Iris pigment epithelial cell (primary cell): ENCODE data around the gene HEXB.
"Not testable (repeated sequence)": the region's sequence is repeated elsewhere in the genome, so short reads cannot be mapped to it uniquely, and the experiment has no call there.

Source experiments
- DNase-seq: peaks from one replicate; pipeline ENCODE4 v3.0.0-alpha.2; 2011; ENCODE audit warnings: low read depth

The HEXB gene

DNA sequence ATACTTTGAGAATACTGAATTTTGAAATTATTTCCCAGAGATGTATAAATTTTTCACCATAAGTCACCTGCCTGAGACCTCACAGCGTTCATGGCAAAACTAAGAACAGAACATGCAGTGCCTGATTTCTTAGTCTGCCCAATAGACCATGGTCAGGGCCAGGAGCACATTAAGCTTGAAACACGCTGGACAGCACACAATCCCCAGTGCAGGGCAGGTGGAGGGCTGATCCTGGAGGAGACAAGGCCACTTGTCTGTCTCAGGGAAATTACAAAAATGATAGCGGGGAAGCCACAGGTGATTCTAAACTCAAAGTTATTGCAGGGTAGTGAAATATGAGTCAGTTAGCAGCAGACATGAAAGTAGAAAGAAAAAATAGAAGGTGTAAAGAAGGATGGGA, 25.9 kb upstream of the HEXB start:
- DNase-seq, result no peak

DNA sequence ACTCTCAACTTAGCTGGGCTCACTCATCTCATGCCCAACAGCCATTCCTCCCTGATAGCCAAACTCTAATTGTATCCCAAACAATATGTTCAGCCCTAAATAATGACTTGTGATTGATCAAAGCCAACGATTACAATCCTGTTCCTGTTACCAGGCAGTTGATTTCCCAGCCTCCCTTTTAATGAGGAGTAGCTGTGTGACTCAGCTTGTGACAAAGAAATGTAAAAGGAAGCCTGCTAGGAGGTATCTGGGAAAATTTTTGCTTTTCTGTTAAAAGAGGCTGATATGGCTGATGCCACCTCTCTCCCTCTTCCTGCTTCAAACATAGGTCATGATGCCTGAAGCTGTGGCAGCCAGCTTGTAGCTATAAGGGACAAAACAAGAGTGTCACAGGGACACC, 24.9 kb upstream of the HEXB start:
- DNase-seq, result no peak

DNA sequence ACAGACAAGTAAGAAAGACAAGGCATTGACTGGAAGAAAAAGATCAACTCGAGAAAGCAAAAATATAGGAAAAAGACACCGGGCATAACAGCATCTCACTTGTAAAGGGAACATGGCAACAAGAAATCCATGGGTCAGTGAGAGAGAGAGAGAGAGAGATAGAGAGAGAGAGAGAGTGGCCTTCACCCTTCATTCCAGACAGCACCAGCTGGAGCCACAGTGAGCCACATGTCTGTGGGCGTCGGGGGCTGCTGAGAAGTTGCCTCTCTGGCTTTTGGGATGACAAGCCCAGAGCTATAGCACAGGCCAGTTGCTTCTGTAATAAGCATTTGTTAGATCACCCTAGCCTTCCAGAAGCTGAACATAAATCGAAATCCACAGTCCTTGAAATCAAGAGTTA, 24.2 kb upstream of the HEXB start:
- DNase-seq, result no peak

DNA sequence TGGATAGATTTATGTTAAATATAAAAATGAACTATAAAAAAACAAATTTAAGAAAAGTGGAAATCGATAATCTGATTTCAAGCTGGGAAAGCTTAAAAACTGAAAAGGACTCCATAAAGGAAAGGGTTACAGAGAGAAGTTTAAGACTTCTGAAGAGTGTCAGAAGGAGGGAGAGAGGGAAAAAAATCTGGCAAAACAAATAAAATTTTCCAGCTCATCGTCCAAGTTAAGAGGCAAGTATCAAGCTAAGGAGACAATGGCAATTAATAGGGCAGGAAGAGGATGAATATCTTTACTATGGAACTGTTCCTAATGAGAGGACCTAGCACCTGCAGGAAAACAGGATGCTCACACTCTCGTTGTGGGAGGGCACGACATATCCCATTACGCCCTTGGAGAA, 20.5 kb upstream of the HEXB start:
- no peak for DNase-seq

DNA sequence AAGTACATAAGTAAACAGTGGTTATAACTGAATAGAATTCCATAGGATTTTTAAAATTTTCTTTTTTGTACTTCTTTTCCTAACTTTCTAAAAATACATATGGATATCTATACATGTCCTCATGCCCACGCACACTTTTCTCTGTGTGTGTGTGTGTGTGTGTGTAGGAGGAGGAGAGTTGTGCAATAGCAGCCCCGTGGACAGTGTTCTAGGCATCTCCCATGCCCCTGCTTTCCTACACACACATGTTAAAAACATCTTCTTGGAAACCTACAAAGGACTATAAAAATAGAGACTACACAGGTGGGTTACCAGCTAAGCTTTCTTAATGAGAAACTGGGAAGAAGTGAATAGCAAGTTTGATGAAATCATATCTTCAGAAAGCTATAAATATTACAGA, 19.8 kb upstream of the HEXB start:
- no peak for DNase-seq

DNA sequence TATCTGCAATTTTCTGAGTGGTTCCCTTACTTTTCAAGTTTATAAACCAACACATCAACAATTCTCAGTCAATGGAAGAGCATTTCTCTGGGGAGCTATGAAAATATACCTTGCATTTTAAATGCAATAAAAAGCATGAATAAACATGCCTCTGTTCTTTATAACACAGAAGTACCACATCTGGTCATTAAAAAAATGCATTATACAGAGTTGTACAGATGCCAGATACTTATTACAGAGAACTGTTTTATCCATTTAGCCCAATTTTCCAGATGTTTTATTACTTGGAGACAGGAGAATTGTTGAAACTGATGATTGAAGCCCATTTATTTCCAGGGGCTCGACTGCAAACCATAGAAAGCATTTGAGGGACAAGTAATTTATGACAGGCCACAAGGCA, 19.2 kb upstream of the HEXB start:
- DNase-seq, result no peak

DNA sequence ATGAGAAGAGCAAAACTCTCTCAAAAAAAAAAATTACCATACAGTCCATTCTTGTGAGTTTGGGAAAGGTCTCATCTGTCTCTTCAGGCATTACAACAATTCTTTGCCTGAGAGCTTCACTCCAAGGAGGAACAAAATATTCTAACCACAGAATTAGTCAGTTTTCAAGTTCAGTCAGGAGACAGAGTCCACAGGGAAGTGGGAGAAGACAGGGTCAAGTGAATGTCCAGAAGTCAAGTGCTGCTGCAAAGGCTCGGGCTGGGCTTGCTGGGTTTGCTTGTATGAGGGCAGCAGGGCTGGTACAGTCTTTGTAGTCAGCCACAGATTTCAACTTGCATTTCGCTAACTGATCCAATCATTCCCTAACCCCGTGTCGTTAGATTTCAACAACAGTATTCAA, 17.6 kb upstream of the HEXB start:
- peak; percentile 50 for DNase-seq

DNA sequence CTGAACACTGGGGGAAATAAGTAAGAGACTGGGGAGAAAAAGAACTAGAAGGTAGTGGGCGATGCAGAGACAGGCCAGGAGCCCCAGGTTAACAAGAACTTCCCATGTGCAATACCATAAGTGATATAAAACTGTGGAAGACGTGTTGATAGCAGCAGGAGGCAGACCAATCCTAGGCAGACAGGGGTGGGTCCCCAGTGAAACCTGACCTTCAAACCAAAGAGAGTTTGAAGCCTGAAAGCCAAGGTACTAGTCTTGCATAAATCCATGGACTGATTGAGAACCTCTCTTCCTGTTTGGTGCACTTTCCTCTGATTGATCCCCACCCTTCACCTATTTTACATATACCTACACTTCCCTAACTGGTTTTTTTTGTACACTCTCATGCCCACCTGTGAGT, 15.2 kb upstream of the HEXB start:
- no peak for DNase-seq

DNA sequence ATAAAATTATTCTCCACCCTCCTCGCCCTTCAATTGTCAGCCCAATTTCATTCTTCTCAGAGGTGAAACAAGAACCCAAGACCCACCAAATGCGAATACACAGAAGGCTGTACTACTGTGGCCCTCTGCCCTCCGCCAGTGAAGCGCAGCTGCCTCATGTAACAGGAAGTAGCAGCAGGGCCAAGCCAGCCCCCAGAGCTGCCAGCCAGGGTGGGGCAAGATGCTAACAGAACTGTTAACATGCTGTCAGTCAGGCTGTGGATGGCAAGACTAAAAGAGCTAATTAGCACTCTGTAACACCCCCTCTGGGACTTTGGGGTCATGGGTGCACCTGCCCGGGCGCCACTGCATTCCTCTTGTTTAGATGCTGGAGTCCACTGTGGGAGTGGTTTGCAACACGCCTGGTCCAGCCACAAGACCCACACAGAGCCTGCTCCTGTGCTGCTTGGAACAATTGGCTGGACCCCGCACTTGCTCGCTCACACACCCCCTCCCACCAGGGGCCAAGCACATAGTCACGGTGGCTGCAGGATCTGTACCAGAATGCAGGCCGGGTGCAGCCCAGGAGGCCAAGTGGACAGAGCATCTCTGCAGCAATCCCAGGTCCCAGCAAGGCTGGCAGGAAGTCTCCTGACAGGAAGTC, 14.5 kb upstream of the HEXB start:
- no peak for DNase-seq

DNA sequence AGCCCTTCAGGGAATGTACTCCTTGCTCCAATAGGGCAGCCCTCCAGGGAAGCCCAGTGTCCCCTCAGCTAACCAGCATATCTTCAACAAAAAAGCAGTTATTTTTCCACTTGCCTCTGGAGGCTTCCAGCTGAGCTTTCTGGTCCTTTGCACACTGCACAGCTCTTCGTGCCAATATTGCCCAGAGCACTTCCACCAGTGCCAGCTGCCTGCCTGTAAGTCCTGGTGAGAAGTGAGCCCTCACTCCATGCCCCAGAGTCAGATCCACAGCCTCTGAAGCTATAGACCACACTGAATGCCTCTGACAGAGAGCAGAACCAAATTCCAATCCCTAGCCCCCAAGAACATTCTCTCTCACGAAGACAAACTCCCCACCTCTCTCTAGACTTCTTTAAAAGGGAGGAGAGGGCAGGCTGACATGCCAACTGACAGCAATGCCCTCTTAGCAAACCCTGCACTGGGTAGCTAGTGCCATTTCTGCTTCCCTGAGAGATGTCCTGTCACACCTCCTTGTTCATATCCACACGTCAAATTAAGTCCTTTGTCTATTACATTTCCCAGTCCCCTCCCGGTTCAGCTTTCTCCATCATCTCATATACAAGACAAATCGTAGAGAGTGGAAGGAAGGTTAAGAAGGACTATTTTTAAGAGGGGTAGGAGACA, 12.7 kb upstream of the HEXB start:
- no peak for DNase-seq

DNA sequence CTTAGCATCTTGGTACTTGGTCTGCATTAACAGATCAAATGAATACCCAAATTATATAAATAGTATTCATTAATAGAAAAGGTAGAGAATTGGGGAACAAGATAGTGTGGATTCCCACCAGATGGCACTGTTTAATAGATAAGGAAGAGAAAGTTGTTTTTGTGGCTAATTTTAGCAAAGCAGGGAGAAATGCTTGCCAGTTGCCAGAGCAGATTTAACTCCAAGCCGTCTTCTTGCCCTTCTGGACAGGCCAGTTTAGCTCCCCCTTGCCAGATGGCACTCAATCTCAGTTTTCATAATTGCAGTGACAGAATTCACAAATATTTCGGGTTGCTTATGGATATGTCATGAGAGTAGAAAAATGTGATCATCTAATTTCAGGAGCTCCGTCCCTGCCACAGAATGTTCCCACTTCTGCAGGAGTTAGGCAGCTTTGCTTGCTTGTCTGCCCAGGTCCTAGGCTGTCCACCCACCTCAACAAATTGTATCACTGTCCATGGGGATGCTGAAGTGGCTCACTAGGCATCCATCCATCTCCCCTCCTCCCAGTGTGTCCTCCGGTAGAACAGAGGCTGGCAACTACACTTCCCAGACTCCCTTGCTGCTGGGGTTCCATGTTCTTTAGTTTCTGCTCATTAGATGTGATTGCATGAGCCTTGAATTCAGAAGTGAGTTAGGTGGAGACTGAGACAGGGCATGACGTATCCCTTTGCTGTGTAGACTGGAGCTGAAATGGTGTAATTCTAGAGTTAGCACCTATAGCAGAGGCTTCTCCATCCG, 11.8 kb upstream of the HEXB start:
- DNase-seq, result peak; percentile 68

DNA sequence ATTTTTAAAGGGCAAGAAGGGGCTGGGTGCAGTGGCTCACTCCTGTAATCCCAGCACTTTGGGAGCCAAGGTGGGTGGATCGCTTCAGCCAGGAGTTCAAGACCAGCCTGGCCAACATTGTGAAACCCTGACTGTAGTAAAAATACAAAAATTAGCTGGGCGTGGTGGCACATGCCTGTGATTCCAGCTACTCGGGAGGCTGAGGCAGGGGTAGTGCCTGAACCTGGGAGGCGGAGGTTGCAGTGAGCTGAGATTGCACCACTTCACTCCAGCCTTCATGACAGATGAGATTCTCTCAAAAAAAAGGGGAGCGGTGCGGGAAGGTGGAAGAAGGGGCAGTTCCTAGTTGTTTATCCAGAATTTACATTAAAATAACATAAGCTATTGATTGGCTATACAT, 8.6 kb upstream of the HEXB start:
- DNase-seq, result not testable (repeated sequence)

DNA sequence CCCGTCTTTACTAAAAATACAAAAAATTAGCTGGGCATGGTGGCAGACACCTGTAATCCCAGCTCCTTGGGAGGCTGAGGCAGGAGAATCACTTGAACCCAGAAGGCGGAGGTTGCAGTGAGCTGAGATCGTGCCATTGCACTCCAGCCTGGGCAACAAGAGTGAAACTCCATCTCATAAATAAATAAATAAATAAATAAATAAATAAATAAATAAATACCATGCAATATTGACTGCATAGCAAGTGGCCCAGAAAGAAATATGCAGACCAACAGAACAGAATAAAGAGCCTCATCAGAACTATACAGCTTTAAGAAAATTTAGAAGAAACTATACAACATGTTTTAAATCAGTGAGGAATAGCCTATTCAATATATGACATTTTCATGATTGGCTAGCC, 6.9 kb upstream of the HEXB start:
- not testable (repeated sequence) for DNase-seq

DNA sequence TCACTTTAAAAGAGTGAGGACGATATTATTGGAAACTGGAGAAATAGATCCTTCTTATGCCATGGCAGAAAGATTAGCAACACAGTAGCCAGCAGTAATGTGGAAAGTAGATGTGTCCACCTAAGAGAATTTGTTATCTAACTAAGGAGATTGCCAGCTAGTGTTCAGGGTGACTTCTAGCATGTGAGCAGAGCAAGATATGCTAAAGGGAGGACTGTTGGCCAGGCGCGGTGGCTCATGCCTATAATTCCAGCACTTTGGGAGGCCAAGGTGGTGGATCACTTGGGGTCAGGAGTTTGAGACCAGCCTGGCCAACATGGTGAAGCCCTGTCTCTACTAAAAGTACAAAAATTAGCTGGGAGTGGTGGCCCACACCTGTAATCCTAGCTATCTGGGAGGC, 5.7 kb upstream of the HEXB start:
- not testable (repeated sequence) for DNase-seq

DNA sequence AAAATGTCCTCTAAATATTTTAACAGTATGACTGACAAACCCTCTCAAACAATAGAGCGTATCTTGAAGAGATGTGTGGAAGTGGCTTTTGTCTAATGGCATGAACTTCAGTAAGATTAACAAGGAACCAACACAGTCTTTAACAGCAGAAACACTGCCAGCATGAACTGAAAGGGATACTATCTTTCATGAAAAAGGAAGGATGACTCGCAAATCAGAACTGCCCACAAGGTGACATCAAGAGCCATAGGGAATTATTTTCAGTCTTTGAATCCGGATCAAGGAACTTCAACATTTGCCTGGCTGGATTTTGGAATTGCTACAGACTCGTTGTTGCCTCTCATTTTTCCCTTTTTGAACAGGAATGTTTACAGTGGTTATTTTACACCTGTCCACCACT, 5.1 kb upstream of the HEXB start:
- peak; percentile 31 for DNase-seq

DNA sequence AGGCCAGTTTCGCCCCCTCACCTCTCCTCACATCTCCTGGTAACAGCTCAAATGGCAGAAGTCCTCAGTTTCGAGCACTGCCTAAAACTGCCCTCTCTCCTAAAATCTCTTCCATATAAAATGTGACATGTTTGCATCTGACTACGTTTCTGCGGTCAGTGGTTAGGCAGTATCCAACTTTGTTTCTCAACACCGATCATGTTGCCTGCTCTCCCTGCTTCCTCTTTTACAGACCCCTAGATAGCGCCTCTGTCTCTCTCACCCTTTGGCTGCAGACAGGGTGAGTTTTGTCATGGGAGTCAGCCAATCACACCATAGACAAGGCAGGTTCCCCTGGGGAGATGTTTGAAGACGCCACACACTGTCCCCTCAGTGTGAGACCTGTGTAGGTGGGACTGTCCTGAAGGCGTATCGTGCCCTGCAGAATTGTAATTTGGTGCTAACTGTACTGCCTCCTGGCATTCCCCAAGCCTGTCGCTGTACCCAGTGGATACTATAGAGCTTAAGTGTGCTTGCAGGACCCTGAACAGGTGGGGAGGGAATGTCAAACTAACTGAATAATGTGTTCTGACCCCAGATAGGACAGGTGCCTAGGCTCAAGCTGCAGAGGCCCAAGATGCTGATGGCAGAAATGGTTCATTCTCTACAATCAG, 1.1 kb downstream of the HEXB start:
- peak; percentile 74 for DNase-seq

DNA sequence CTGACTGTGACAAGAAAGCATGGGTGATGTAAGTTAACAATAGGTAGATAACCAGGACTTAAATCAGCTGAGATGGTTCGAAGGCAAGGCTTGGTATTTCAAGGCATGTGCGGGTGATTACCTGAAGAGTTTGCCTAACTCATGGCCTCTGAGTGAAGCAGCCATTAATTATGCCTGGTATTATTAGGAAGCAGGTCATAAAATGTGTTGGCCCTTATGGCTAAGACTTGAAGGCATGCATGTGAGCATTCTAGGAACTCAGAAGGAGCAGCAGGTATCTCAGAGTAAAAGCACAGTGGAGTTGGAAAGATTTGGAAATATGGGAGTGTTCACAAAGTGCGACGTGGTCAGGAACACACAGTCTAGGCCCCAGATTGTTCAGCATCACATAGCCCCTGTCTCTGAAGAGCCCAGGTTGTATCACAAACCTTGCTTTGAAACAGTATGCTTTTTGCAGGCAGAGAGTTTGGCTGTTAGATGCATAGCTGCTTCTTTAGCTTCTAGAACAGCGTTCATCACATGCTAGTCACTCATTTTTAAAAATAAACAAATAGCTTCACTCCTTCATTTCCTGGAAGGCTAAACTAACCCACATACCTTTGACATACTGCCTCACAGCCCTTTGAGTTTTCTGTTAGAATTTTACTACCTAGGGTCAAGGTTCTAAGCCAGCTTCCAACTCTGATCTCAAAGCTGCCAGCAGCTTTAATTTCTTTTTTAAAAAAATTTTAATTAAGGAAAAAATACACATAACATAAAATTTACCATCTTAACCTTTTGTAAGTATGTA, 2.1 kb downstream of the HEXB start:
- DNase-seq, result peak; percentile 70

DNA sequence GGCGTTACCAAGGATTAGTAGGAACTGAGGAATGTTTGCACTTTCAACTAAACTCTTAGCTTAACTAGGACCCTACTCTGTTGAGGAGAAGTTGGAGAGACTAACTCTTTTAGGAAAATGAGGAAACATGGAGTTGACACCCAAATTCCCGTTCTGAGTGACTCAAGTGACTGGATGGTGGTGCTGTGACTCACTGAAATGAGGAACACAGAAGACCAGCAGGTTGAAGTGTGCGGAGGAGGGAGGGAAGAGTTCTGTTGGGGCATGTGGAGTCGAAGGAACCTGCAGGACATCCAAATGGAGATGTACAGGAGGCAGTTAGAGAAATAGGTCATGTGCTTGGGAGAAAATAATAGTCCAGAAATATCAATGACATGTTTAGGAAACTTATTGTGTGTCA, 8.2 kb downstream of the HEXB start:
- no peak for DNase-seq

DNA sequence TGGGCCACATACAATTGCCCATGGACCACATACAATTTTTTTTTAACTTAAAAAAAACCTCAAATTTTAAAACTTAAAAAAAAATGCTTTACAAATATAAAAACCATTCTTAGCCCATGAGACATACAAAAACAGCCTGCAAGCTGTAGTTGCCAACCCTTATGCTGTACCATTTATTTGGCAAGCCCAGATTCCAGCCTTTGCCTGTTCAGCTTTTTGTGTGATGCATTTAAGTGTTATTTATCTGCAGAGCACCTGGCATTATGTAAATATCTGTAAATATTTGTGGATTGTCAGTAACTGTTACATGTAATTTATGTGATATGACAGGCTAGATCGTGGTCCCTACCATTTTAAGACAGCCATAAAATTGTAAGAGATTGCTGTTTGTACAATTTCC, 32.6 kb downstream of the HEXB start:
- DNase-seq, result no peak

DNA sequence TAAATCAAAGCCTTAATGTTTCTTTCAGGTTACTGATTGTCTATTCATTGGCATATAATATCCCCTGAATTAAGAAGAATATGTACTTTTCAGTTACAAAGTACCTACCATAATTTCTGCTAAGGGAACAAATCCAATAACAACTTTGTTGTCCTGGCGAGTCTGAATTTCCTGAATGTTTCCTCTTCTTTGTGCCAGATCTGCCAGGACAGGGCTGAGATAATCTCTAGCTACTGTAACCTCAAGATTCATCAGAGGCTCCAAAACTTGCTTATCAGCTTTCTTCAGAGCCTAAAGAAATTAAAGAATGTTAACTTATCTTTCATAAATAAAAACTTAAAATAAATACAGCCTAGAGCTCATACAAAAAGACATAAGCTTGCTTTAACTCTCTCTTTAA, 37.2 kb downstream of the HEXB start:
- no peak for DNase-seq

DNA sequence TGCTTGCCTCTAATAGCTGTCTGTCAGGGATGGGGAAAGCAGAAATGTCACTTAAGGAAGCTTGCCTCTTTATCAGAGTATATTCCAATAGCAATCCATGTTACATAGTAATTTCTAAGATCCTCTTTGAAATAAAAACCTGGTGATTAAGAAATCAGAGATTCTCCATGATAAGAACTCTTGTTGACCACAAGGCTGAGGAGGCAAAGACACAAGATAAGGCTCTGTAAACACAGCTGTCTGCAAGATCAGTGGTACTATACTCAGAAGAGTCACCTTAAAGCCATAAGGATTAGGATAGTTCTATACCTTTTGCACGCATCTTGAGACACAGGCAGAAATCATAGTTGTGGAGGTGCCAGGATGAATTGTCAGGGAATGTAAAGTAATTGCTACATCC, 40.3 kb downstream of the HEXB start:
- DNase-seq, result peak; percentile 57

DNA sequence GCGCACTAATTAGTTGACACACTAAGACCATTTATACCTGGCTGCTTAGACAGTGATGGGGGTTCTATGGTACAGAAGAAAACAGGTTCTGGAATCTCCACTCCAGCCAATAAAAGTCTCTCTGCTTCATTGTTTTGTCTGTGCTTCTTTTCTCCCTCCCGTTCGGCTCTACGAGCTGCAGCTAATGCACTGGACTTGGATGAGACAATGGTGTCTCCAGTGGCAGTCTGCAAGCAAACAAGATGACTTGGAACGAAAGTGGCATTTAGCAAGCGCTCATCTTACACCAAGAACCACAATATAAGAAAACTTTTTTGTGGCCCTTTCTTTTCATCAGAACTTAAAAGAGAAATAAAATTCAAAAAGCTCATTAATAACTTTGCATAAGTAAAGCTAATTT, 51.7 kb downstream of the HEXB start:
- no peak for DNase-seq
